ENCODE data around the gene EPAS1.
"Not testable (repeated sequence)": the region's sequence is repeated elsewhere in the genome, so short reads cannot be mapped to it uniquely, and the experiment has no call there.

The EPAS1 gene

GRCh38 chr2:46383113-46383395 is 85.8 kb downstream of the EPAS1 start:
- no peak for DNase-seq (ENCODE audit: low read depth in 3 of 3)

- no peak for DNase-seq (ENCODE audit: low read depth in 3 of 3)
Measured at GRCh38 chr2:46383784-46384456, 86.7 kb downstream of the EPAS1 start.

- DNase-seq (ENCODE audit: low read depth in 3 of 3) = no peak
Measured at GRCh38 chr2:46384457-46384815, 87.2 kb downstream of the EPAS1 start.

GRCh38 chr2:46385786-46386577 is 88.8 kb downstream of the EPAS1 start:
- no peak for DNase-seq (ENCODE audit: low read depth in 3 of 3)

GRCh38 chr2:46386763-46387162 is 89.6 kb downstream of the EPAS1 start:
- no peak for DNase-seq (ENCODE audit: low read depth in 3 of 3)

- no peak for DNase-seq (ENCODE audit: low read depth in 3 of 3)
Measured at GRCh38 chr2:46387292-46387691, 90.1 kb downstream of the EPAS1 start.

GRCh38 chr2:46387886-46388515 is 90.8 kb downstream of the EPAS1 start:
- DNase-seq (ENCODE audit: low read depth in 3 of 3) = no peak

- no peak for DNase-seq (ENCODE audit: low read depth in 3 of 3)
Measured at GRCh38 chr2:46388881-46389280, 91.7 kb downstream of the EPAS1 start.

GRCh38 chr2:46389417-46389916 is 92.3 kb downstream of the EPAS1 start:
- DNase-seq (ENCODE audit: low read depth in 3 of 3) = no peak

- DNase-seq (ENCODE audit: low read depth in 3 of 3) = no peak
Measured at GRCh38 chr2:46390036-46390435, 92.8 kb downstream of the EPAS1 start.

- DNase-seq (ENCODE audit: low read depth in 3 of 3) = no peak
Measured at GRCh38 chr2:46390901-46391395, 93.7 kb downstream of the EPAS1 start.

GRCh38 chr2:46392561-46393346 is 95.5 kb downstream of the EPAS1 start:
- DNase-seq (ENCODE audit: low read depth in 3 of 3) = no peak

GRCh38 chr2:46393347-46393820 is 96.2 kb downstream of the EPAS1 start:
- no peak for DNase-seq (ENCODE audit: low read depth in 3 of 3)

GRCh38 chr2:46393865-46394264 is 96.7 kb downstream of the EPAS1 start:
- DNase-seq (ENCODE audit: low read depth in 3 of 3) = no peak

- no peak for DNase-seq (ENCODE audit: low read depth in 3 of 3)
Measured at GRCh38 chr2:46394649-46395510, 97.7 kb downstream of the EPAS1 start.

- DNase-seq (ENCODE audit: low read depth in 3 of 3) = not testable (repeated sequence)
Measured at GRCh38 chr2:46395730-46396129, 98.5 kb downstream of the EPAS1 start.

- no peak for DNase-seq (ENCODE audit: low read depth in 3 of 3)
Measured at GRCh38 chr2:46400016-46400415, 102.8 kb downstream of the EPAS1 start.

- no peak for DNase-seq (ENCODE audit: low read depth in 3 of 3)
Measured at GRCh38 chr2:46402874-46403273, 105.7 kb downstream of the EPAS1 start.

- no peak for DNase-seq (ENCODE audit: low read depth in 3 of 3)
Measured at GRCh38 chr2:46404181-46404759, 107.1 kb downstream of the EPAS1 start.

GRCh38 chr2:46407852-46408455 is 110.7 kb downstream of the EPAS1 start:
- no peak for DNase-seq (ENCODE audit: low read depth in 3 of 3)
